Measurements from ENCODE around the gene GABRD.

GABRD gene

DNA sequence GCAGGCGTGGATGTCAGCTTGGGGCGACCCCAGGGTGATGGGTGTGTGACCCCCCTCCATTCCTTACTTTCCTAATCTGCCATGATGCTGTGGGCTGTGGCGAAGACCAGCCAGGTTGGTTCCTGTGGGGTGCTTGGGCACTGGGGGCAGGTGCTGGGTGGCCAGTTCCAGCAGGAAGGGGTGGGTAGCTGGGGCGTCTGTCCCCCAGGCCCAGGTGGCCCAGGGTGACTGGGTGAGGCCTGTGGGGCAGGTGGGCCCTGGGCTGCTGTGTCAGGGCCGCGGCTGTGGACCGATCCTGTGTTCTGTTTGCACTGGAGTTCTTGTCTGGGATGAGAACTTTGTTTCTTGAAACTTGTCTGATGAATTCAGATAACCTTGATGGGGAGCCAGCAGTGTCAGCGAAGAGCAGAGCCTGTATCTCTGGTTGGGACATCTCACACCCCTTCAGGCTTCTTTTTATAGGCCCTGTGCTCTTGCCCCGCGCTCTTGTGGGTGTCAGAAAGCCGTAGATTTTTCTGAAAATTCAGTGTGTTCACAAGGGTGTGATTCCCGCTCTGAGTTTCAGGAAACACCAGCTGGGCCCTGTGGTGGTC lies 34.7 kb downstream of the GABRD start:
- DNase-seq (ENCODE audit: low read depth, low spot score): no peak

DNA sequence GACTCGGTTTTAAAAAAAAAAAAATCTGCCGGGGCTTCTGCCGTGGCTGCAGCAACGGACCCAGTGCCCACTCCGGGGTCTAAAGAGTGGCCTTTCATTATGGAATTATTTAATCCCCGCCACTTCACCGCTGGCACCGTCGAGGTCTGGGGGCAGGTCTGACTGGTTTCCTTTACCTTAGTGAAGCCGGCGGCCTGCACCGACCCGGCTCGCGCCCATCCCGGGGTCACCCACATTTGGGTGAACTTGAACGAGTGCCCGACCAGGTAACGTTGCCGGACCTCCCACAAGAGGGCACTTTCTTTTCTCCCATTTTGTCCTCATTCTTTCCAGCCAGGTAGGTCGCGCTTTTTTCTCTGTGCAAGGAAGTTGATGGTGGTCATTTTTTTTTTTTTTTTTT lies 35.4 kb downstream of the GABRD start:
- DNase-seq (ENCODE audit: low read depth, low spot score): no peak

DNA sequence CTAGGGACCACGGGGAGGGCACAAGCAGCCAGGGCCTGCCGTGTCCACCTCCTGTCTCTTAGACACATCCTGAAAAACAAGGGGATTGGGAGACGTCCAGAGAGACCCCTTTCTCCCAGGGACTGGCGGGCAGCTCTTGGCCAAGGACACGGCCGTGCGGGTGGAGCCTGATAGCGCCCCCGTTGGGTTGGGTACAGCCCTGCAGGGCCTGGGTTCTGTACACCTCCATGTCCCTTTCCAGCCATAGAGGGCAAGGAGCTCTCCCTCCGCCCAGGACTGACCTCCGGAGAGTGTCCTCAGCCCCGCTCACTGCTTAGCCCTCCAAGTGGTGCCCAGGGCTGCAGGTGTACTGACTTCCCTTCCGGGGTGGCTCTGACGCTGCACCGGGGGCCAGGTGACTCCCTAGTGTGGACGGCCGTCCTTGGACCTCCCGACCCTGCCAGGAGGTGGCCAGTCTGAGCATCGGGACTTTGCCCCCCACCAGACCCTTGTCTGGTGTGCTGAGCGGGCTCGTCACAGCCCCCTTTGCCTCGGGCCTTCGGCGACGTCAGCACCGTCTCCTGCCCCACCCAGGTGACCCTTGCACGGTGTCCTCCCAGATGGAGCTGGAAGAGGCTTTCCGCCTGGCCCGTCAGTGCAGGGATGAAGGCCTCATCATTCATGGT lies 36.9 kb downstream of the GABRD start:
- no peak for DNase-seq (ENCODE audit: low read depth, low spot score)

DNA sequence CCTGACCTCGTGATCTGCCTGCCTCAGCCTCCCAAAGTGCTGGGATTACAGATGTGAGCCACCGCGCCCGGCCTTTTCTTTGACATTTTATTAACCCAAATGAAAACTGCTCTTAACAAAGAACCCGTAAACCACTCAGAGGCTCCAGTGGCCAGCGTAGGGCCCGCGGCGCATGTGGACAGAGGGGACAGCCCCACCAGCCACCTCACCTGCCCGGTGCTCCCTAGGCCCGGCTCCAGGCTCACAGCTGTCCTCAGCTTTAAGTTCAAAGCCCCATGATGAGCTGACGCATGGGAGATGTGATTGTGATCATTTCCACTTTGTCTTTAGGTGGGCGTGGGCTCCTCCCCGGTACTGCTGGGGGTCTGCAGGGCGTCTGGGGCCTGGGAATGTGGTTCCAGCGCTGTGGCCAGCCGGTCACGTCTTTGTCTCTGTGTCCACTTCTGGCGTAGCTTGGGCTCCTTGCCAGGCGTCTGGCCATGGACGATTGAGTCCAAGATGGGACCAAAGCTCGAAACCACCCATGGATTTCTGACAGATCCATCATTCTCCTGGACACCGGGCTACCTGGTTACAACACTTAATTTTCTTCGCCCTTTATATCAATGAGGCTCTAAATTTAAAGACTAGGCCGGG lies 37.9 kb downstream of the GABRD start:
- no peak for DNase-seq (ENCODE audit: low read depth, low spot score)

DNA sequence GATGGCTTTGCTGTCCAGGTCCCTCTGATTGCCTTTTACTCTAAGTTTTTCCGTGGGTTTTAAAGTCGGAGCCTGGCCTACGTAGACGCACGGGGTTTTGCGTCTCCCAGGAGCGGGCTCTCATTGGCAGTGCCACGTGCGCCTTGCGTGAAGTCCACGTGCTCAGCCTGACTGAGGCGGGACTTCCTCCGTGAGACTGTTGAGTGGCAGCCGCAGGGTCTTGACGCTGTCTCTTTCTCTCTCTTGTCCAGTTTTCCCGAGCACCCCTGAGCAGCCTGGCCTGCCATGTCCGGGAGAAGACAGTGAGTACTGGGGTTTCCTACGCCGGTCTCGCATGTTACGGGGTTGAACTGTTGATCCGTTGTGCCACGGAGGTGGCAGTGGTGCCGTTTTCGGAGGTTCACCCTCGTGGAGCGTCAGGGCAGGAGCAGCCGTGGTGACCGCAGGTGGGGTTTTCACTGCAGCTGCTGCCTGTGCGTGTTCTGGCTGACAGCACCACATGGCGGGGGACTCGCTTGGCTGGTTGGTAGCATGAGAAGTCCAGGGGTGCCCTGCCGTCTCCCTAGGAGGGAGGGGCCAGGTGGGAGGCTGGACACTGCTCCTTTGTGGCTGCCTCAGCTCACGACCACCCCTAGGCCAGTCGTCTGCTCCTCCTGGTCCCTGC lies 40.3 kb downstream of the GABRD start:
- DNase-seq (ENCODE audit: low read depth, low spot score): no peak

DNA sequence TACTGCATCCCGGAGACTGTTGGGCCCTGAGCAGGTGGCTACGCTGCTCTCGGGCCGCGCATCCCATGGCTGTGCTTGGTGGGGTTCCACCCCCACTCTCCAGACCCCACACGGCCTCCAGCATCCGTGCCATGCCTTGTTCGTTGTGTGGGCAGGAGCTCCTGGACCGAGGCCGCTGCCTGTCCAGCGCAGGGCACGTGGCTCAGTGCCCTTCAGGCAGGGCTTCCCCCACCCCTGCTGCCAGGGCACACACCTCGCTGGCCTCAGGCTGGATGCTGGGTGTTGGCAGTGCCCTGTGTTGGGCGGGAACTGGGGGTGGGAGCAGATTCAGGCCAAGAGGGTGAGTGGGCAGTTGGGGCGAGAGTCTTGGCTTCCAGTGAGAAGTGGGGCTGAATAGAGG lies 40.9 kb downstream of the GABRD start:
- DNase-seq (ENCODE audit: low read depth, low spot score): no peak

DNA sequence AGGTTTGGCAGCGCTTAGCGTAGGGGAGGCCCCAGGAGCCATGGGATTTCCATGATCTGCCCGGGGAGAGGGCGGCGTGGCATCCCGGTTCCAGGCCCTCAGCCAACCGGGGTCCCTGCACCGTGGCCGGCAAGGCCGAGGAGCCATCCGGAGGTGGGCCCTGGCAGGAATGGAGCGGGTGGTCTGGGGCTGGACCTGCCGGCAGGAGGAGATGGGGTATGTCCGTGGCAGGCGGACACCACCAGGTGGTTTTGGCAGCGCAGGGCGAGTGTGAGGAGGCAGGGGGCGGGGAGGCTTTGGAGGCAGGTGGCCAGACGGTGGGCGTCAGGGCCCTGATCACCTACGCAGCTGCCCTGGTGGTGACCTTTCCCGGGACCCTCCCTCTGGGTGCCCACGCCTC lies 41.4 kb downstream of the GABRD start:
- no peak for DNase-seq (ENCODE audit: low read depth, low spot score)

DNA sequence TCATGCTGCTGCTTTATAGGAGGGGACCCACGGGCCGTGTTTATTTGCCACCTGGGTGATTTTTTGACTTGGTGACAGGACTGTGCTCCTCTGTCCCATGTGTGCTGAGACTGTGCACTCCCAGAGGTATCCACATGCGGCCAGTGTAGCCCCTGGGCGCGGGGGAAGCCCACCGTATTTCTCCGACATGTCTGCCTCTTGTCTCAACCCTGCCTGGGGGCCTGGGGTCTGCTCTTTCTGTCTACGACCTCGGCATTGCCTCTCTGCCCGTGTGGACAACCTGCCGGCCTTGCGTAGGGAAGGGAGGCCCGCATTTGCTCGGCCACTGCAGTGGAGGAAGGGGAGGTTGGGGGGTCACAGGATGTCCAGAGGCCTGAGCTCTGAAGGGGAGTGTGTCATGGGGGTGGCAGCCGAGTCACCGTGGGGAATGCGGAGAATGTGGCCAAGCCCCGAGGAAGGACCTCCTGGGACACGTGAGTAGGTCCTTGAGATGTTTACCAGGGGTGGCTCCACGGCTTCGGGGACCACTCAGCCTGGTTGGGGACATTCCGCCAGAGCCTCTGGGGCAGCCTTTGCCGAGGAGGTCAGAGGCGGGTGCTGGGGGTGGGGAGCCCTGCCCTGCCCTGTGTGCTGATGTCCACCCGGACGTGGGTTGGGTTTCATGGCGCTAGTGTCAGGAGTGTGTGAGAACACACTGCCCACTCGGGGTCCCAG lies 42.1 kb downstream of the GABRD start:
- DNase-seq (ENCODE audit: low read depth, low spot score): no peak

DNA sequence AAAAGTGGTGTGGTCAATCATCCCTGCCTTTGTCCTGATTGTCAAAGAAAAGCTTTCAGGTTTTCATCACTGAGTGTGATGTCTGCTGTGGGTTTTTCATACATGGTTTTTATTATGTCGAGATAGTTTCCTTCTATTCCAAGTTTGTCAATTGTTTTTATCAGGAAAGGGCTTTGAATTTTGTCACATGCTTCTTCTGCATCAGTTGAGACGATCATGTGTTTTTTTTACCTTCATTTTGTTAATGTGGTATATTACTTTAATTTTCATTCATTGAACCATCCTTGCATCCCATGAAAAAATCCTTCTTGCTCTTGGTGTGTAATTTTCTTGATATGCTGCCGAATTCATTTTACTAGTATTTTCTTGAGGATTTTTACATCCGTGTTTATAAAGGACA lies 46.6 kb downstream of the GABRD start:
- DNase-seq (ENCODE audit: low read depth, low spot score): no peak

DNA sequence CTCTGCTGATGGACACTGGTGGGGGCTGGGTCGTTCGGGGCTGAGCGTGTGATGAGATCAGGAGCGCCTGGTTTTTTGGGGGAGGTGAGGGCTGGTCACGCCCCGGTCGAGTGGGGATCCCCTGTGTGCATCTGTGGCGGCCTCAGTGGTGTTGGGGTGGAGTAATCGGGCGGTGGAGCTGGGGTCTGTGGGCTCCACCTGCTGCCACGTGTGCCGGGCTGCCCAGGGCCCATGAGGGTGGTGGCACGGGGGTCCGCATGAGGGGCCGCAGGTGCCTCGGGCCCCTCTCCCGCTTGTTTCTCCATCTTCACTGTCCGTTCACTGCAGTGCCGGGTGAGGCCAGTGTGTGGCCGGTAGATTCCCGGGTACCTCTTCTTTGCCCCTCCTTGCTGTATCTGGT lies 48.2 kb downstream of the GABRD start:
- no peak for DNase-seq (ENCODE audit: low read depth, low spot score)

DNA sequence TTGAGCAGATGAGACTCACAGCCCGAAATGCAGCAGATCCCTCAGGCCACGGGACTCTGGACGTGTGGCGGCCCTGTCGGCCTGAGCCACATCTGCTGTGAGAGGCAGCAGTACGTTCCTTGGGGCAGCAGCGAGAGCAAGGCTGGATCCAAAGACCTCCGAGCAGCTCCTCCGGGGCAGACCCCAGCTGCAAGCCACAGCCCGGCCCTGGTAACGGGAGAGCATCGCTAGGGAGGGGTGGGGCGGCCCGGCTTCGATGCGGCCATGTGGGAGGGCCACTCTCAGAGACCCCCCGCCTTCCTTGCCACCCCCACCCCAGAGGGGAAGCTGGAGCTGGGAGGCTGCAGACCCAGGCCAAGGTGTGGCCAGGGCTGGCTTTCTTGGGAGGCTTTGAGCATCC lies 48.8 kb downstream of the GABRD start:
- no peak for DNase-seq (ENCODE audit: low read depth, low spot score)

DNA sequence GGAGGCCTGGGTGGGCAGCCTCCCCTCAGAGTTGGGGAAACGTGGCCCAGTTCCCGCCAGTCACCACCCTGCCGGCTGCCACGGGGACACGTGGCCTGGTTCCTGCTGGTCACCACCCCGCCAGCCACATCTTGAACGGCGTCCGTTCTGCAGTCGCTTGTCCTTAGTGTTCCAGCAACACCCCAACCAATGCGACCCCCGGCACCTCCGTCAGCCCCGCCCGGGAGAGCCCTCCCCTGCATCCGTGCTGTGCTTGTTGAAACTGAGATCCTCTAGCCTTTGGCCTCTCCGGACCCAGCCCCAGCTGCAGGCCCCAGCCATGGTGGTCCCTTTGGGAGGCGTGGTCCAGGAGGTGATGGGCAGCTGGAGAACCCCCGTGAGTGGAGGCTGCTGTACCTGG lies 49.8 kb downstream of the GABRD start:
- DNase-seq (ENCODE audit: low read depth, low spot score): no peak

DNA sequence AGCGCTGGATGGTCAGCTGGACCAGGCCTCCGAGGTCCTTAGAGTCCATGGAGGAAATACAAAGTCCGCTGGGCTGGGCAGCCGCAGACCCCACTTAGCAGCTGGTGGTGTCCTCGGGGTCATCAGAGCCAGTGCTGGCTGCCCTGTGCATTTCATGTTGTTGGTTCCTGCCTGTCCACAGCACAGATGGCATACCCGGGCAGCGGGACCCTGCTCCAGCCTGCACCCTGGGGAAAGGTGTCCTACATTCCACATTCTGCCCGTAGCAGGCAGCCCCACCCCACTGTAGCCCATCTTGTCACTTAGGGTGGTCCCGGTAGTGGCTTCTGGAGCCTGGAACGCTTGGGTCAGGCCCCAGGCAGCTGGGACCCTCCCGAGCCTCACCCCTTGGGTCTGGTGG lies 50.9 kb downstream of the GABRD start:
- no peak for DNase-seq (ENCODE audit: low read depth, low spot score)

DNA sequence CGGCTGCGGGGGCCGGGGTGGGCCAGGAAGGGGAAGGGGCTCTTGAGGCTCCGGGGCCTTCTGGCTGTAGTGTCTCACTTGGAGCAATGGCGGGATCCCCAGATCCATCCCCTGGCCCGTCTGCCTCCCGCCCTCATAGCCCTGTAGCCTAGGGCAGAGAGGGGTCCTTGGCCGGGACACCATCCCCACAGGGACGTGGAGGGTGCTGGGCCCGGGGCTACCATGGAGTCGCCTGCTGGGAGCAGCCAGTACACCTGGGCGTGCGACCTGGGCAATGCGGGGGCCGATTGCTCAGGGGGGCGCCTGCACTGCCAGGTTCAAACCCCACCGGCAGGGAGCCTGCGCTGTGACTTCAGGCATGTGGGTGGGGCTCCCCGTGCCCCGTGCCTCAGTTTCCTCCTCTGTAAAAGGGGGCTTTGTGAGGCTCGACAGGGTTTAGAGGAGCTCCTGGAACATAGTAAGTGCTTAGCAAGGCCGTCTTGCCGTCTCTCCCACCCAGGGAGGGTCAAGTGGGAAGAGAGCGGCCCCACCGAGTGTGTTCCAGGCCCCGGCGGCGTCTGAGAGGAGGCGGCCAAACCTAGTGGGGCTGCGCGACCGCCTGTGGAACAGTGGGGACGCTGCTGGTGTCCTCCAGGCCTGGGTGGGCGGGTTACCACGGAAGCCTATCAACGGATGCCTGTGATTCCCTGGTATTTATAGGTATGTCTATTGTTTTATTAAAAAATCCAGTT lies 51.8 kb downstream of the GABRD start:
- no peak for DNase-seq (ENCODE audit: low read depth, low spot score)

DNA sequence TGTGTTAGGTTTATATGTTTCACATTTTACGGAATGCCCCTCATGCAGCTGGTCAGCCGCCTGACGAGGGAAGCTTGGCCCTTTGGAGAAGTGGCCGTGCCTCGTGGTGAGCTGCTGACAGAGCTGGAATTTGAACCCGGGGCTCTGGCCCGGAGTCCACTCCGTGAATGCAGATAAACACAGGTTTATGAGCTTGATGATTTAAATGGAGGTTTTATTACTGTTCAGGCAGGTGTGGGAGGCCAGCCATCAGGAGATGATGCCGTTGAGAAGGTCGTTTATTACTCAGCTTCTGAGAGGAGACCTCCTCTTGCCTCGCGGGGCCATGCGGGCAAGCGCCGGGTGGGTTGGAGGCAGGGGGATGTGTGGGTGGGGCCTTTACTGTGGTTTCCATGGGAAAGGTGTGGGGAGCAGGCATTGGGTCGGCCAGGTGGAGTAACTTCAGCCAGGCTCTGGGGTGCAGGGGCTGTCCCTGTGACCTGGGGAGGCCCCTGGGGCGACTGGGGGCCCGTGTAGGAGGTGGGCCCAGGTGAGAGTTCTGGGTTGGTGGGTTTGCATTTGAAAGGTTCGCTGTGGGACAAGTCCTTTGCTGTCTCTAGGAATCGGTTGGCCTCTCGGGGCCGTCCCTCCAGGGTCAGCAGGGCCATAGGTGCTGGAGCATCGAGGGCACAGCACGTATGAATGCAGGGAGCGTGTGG lies 53.1 kb downstream of the GABRD start:
- no peak for DNase-seq (ENCODE audit: low read depth, low spot score)

DNA sequence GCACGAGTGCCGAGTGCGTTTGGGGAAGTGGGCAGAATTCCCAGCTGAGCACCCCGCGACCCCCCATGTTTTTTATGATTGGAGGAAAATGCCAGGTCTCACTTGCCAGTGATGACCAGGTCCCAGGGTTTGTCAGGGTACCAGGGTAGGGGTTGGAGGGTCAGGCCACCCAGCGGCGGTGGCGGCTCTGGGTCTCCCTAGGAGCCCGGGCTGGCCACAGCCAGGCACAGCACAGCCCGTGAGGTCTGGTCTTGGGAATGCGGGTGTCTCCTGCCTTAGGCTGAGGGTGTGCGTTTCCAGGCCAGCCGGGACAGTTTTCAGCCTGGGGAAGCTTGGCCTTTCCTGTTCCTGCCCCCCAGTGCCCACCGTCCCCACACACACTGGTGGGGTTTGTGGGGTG lies 53.7 kb downstream of the GABRD start:
- DNase-seq (ENCODE audit: low read depth, low spot score): no peak

DNA sequence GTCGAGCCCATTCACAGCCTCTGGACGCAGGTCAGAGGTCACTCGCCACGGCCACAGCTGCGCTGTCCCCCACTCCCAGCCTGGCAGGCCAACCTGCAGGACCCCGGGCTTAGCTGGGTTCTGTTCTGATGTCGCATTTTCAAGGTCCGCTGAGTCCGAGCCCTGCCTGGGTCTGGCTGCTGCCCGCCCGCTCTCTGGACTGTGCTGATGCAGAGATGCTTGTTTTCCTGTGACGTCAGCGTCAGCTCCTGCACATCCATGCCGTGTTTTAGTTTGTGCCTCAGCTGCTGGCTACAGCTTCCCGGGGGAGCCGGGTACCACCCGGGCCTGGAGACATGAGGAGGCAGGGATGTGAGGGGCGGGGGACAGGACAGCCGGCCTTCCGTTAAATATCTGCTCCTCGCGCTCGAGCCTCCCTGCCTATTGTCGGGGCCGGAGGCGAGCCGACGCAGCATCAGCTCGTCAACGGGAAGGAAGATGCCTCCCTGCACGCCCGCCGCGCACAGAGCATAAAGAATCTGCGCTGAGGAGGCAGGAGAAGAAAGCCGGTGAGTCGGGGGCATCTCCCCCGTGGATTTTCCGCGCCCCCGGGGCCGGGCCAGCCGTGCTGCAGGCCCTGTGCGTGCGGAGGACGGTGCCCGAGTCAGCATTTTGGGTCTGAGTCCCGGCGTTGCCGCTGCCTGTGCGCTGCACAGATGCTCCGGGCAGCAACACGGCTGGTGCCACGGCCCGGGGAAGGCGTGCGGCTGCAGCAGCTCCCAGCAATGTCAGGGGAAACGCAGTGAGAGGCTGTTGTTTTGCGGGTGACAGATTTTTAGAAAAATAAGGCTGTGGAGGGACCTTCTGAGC lies 54.5 kb downstream of the GABRD start:
- DNase-seq (ENCODE audit: low read depth, low spot score): no peak

DNA sequence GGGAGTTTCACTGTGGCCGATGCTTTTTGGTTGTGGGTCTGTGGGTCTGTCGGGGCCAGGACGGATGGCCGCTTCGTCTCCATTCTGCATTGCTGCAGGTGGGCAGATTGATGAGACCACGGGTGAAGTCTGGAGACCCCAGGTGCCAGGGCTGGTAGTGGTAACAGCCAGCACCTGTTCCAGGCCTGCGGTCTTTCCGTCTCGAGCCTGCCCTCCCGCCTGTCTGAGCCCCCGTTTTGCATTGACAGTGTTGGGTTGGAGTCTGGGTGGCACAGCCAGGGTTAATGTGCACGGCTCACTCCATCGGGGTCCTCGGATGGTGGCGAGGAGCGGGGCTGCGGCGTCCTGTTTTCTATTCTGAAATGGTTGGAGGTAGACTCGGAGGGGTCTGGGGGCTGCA lies 55.3 kb downstream of the GABRD start:
- no peak for DNase-seq (ENCODE audit: low read depth, low spot score)

DNA sequence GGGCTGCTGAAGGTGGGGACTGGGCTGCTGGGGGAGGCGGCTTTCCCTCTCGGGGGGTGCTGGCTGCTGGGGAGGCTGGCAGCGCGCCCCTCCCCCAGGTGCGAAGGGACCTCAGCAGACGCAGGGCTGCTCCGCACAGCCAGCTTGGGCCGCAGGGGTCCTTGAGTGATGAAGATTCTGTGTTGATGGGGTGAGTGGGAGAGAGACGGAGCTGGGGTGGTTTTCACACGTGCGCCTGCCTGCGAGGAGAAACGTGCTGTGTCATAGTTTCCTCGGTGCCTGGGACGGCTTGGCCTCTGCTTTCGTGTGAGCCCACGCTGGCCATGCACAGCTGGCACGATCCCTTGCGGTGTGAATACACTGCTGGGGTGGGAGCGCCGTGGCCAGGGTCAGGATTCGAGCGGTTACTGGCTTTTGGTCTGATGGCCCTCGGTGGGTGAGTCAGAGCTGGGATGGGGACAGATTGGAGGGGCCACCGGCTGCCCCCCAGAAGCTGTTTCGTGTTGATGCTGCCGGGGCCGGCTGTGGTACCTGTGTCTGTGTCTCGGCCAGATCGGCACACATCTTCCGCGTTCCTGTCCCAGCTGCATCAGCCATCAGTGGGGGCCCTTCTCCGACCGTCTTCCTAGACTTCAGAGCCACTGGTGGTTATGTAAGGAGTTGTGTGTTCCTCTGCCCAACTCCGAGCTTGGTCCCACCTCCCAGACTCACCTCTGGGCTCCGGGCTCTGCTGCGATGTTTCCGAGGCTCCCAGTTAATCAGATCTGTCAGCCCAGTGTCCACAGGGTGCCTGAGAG lies 56.0 kb downstream of the GABRD start:
- no peak for DNase-seq (ENCODE audit: low read depth, low spot score)

All from brain pericyte (primary cell).